LNCaP clone FGC (cell line): ENCODE measurements around the gene CASP9.
A peak's percentile ranks its signal among the peaks of the same experiment; 100 is the strongest.

Source experiments
- DNase-seq: peaks from one replicate; pipeline ENCODE4 v3.0.0-alpha.2; 2011; ENCODE audit warnings: low read depth
- H3K4me3 ChIP-seq: 2 replicates; pipeline ENCODE4 v1.5.1; 2011; ENCODE audit warnings: mild to moderate bottlenecking, low read depth, low read length, control low read depth
- CTCF ChIP-seq: IDR thresholded peaks from 2 replicates; pipeline ENCODE4 v1.5.1; 2012; ENCODE audit warnings: mild to moderate bottlenecking; ENCODE audit not compliant: control insufficient read depth, insufficient read depth; ENCODE audit errors: extremely low read depth

Gene CASP9

GRCh38 chr1:15524021-15524282 is at the start of gene CASP9:
CASP9 (minus strand) TSS chr1:15524215; CDS start chr1:15524200, 15 bp downstream.
- no peak for DNase-seq
- TF ChIP-seq CTCF: no peak
- peak within 1 kb of the TSS; percentile 72 for H3K4me3 ChIP-seq

GRCh38 chr1:15573477-15573876 is 49.5 kb upstream of the CASP9 start:
- H3K4me3 ChIP-seq: no peak overlapping the region
- no peak for TF ChIP-seq CTCF
- DNase-seq: no peak

- no peak overlapping the region for H3K4me3 ChIP-seq
- no peak for DNase-seq
- TF ChIP-seq CTCF: no peak
Observed at GRCh38 chr1:15571266-15571665, 47.3 kb upstream of the CASP9 start.

- H3K4me3 ChIP-seq: no peak overlapping the region
- DNase-seq: no peak
- no peak for TF ChIP-seq CTCF
Observed at GRCh38 chr1:15570861-15571260, 46.8 kb upstream of the CASP9 start.

GRCh38 chr1:15568387-15569073 is 44.5 kb upstream of the CASP9 start:
- H3K4me3 ChIP-seq: no peak overlapping the region
- DNase-seq: no peak
- no peak for TF ChIP-seq CTCF

- no peak for TF ChIP-seq CTCF
- no peak overlapping the region for H3K4me3 ChIP-seq
- DNase-seq: peak; percentile 84
Observed at GRCh38 chr1:15559189-15559810, 35.3 kb upstream of the CASP9 start.

- no peak overlapping the region for H3K4me3 ChIP-seq
- DNase-seq: no peak
- no peak for TF ChIP-seq CTCF
Observed at GRCh38 chr1:15558516-15558915, 34.5 kb upstream of the CASP9 start.
